Activated CD4-positive, alpha-beta T cell treated with anti-CD3 and anti-CD28 coated beads, Interleukin-2, Interleukin-4, amounts not matched to agents 100 ng/mL and 50 ng/mL, durations not matched to agents 16 hours and 8 hours (primary cell): ENCODE data around the gene ANO2.

ENCODE experiments used
- DNase-seq: peaks from one replicate; pipeline ENCODE4 v3.0.0-alpha.2; 2020; ENCODE audit warnings: low spot score

The ANO2 gene

DNA sequence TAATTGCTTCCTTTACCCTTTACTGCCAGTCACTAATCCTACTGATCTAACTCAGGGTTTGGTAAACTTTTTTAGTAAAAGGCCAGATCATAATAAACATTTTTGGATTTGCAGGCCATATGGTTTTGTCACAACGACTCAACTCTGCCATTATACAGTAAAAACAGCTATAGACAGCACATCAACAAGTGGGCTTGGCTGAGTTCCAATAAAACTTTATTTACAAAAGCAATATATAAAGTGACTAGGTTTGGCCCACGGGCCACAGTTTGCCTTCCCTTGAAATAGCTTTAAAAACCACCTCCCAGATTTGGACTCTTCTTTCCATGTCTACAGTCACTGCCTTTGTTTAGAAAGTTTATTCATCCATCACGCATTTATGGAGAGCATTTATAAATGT, 366.3 kb downstream of the ANO2 start:
- DNase-seq = no peak

DNA sequence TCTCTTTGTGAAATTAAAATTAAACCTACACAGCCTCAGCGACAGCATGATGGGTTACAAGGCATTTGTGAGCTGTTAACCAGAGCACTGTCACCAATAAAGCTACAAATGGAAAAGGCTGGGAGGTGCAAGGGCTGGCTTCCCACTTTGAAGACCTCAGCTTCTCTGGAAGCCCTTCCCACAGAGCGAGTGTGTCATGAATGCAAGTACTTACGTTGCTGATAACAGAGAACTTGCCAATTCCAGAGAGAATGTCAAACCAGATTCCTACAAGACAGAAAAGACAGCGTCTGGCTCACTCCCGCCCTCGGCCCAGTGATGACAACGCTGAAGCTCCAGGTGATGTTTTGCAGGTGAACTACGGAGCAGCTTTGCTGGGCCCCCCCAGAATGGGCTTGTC, 367.3 kb downstream of the ANO2 start:
- DNase-seq = no peak

DNA sequence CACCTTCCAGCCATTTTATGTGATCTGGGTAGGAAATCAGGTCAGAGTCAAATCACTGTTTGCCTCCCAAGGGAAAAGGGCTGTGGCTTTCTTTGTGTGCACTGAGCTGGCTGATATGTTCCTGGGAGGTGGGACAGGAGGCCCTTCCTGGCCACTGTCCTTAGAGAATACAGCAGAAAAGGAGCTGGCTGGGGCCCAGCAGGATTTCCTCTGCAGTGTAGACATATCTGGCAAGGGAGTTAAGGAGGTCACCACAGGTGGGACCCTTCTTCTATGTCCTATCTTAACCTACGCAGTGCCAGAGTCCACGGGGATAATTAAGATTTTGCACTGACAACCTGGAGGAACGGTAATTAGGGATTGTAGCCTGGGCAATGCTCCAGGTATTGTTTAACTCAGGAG, 367.8 kb downstream of the ANO2 start:
- DNase-seq = no peak

DNA sequence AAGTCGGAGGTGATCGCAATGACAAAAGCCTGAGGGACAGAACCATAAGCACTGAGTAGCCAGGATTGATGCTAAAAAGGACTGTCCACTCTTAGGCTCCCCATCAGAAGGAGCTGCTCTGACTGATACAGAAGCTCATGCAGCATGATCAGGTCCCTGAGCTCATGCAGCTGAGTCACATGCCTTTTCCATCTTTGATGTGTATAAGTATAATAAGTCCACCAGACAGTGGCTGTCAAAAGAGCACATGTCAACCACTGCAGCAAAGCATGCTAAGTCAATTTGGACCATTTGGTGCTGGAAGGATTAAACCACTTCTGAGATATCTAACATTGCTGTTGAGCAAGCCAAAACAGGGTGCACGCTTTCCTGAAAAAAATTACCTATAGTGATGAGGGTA, 369.1 kb downstream of the ANO2 start:
- no peak for DNase-seq

DNA sequence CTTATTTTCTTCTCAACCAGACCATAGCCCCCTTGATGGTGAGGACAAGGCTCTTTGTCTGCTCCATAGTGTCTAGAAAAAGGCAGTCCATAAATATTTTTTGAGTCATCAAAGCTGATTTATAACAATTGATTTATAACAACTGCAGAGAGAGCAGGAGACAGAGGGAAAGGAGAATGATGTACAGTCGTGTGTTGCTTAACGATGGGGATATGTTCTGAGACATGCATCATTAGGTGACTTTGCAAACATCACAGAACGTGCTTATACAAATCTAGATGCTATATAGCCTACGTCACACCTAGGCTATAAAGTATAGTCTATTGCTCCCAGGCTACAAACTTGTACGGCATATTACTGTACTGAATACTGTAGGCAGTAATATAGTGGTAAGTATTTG, 369.8 kb downstream of the ANO2 start:
- no peak for DNase-seq

DNA sequence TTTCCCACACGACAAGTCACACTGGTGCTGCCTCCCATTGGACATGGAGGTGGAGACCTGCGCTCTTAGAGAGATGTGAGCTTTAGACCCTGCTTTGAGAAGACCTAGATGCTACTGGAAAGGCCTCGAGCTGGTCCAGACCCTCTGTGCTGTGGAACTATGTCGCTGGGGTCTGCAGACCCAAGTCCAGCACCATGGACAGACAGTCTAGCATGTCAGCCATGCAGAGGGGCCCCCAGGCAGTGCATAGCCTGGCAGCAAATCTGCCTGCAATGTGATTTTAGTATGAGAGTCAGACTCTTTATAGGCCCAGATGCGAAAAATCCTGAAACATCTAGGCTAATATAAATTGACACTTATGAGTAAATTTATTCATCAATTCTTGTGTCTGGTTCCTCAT, 371.7 kb downstream of the ANO2 start:
- DNase-seq = no peak

DNA sequence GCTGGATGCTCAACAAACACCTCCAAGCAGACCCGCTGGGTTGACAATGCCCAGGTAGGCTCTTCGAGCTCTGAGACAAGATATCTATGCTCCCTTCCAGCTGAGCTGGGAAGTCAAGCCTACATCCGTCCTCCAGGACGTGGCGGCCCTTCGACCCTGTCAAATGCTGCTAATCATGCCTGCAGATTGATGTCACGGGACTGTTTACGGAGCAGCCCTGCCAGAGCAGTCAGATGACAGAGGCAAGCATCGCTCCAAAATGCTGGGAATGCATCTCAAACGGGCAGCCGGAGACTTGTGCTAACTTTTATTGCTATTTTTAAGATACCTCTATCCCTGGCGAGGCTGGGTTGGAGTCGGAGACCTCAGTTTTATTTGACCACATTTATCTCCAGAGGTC, 373.9 kb downstream of the ANO2 start:
- no peak for DNase-seq

DNA sequence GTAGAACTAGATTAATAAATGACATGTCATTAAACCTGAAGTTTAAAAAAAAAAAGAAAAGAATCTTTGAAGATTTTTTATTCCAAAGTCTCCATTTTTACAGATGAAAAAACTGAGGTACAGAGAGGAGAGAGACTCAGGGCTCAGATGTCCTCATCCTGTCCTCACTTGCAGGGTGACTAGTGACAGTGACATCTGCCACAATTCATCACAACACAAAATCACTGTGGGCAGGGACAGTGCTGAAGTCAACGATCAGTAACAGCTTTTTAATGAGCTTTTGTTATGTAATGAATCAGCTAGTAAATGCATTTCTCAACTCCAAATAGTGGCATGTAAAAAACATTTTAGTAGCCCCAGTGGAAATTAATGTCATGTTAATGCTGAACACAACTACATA, 374.6 kb downstream of the ANO2 start:
- DNase-seq = no peak

DNA sequence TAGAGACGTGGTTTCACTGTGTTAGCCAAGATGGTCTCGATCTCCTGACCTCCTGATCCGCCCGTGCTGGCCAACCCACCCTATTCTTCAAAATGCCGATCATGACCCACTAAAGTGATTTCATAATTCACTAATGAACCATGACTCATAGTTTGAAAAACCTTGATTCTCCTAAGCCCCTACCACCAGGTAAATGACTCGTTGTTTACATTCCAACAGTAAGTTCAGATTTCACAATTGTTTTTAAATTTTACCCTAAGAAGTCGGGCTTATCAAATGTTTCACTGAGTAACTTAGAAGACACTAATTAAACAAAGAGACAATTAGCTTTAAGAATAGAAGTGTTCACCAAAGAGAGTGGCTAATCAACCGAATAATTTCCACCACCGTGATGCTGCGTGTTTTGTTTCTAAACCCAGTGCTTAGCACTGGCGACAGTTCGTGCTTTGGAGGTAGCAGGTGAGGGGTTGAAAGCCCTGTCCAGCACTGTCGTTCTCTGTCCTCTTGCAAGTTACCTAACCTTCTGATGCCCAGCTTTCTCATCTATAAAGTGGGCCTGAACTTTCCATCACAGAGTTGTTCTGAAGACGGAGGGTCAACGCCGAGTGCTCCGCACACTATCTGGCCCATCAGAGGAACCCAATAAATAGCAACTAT, 376.6 kb downstream of the ANO2 start:
- no peak for DNase-seq

DNA sequence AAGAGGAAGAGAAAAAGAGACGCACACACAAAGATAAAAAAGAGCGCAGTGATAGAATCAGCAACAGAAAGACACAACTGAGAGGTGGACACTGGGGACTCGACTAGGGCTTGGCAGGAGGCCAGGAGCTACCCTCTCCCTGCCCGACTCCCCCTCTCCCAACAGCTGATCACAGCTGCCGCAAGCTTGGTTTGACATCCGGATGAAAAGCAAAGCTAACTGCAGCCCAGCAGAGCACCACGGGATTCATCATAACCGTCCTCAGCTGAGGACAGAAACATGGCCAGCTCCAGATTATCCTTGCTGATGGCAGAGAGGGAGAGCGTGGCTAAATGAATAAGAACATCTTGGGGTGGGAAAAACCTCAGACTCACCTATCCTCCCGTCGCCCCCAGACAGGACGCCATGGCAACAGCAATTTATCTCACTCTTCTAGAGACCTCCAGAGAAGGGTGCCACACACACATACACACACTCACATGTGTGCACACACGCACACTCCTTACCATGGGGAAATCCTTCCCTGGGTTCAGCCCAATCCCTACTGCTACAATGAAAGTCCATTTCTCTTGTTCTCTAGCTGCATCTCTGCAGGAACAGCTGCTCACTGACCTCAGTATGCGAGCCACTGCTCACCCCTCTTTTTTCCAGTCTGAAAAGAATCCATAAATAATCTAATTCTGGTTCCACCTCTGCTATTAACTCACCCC, 377.9 kb downstream of the ANO2 start:
- DNase-seq = no peak

DNA sequence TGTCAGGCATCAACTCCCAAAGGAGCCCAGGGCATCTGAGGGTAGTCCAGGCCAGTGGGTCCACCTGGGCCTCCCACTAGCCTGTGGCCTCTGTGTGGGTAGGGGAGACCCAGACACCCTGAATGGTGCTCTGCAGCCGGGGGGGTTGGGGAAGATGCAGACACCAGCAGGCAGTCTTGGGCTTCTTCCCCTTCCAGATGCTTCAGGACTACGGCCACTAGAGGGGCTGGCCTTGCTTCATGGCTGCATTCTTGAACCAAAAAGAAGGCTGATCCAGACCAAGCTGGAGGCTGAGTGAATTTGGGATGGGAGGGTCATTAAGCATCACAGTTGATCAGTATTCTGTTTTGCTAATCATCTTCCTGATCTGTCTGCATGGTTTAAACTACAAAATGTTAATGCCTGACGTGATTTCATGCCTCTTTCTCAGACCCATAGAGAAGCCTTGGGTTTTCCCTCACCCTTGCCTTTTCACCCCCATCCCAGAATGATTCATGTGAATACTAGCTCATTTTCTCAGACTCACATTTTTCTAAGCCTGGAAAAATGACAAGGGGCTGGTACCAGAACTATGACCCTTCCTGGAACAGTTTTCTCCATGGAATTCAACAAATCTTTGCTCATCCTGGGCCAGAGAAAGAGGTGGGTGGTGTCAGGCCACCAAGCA, 379.0 kb downstream of the ANO2 start:
- DNase-seq = no peak

DNA sequence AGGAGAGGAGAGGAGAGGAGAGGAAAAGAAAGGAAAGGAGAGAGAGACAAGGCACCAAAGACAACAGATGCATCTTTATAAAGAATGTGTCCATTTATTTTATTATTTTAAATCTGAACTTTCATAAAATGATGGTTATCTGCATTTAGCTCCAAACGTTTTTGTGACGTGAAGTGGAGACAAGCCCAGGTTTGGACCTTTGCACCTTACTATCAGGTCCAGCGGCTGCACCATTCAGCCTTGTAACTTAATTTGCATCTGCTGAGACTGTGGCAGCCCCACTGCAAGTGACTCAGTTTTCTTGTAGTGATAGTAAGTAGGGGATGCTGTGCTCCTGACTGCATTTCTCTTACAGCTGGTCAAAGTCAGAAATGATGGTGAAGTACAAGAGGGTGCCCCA, 382.5 kb downstream of the ANO2 start:
- DNase-seq = no peak

DNA sequence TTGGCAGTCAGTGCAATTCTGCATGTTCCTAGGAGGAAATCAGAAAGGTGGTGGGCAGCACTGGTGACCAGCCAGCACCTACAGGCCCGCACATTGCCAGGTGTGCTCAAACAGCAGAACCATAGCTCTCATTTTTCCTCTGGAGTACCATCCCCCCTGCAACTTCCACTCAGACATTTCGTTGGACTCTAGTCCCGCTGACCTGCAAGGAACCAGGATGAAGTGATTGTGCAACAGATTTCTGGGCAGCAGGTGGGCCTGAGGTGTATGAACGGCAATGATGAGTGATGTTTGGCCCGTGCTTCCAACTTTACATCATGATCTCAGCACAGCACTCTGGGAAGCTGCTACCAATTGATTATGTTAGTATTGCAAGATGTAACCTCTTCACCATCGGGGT, 383.2 kb downstream of the ANO2 start:
- DNase-seq = no peak

DNA sequence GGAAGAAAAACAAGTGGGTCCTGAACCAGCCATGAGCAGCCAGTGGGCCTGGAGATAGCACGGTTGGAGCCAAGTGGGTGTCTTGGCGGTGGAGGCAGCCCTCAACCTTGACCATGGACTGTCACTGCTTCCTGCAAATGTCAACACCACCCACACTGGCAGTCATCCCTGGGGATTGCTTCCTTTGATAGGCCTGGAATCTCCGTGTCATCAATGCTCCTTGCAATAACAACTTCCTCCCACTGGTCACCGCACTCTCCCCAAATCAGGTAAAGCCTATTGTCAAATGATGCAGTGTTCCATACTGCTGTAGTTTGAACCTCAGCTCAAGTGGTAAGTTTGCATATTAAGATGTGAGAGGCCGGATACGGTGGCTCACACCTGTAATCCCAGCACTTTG, 384.0 kb downstream of the ANO2 start:
- DNase-seq = no peak

DNA sequence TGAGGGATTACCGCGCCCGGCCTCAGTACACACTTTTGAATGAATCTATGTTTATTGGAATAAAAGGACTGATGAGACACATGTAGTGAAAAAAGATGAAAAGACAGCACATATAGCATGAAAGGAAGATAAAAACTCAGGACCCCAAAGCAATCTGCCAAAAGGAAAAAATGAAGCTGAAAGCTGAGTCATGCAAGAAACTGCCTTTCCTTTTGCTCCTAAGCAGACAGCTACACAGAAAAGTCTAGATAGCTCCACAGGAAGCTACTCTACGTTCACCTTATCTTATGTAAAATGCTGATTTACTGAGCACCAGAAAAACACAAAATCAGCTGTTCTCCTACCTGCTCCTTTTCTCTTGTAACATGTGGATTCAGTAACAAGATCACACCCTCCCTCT, 384.8 kb downstream of the ANO2 start:
- DNase-seq = no peak

DNA sequence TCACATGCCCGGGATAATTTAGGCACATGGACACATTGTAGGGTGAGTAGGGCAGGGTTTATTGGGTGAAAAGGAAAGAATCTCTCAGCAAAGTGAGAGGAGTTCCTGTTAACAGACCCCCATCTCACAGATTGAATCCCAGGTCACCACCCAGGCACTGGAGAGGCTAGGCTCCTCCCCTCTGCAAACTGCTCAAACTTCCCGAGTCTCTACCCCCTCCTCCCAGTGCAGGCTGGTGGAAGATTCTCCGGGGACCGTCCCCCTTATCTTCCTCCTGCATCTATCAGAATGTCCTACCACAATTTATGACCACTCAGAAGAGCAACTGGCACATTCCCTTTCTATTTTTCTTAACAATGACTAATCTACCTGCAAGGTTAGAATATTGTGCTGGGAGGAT, 387.2 kb downstream of the ANO2 start:
- no peak for DNase-seq

DNA sequence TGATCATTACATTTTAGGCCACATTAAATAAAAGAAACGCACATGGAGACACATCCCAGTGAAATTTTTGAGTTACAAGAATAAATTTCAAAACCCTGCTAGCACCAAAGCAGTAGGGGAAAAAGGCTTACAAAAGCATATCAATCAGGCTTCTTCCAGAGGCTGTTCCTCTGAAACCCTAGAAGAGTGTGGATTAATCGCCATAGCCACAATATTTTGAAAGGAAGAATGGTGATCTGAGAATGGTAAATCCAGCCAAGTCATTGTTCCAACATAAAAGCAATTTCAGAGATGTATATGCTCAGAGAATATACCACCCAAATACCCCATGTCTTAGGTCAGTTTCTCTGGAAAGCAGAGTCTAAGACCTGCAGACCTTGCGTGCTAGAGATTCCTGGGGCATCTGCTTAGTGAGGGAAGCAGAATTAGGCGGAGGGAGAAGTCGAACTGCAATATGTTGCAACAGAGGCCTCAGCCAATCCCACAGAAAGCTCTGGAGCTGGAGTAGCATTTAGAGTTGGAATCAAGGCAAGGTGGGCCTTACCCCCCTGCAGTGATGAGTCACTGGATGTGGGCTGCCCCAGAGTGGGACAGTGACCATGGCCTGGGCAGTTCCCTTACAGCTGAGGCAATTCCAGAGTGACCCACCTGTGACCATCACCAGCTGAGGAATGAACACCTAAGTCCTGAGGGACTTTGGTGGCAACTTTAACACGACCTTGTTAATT, 387.9 kb downstream of the ANO2 start:
- DNase-seq = no peak

DNA sequence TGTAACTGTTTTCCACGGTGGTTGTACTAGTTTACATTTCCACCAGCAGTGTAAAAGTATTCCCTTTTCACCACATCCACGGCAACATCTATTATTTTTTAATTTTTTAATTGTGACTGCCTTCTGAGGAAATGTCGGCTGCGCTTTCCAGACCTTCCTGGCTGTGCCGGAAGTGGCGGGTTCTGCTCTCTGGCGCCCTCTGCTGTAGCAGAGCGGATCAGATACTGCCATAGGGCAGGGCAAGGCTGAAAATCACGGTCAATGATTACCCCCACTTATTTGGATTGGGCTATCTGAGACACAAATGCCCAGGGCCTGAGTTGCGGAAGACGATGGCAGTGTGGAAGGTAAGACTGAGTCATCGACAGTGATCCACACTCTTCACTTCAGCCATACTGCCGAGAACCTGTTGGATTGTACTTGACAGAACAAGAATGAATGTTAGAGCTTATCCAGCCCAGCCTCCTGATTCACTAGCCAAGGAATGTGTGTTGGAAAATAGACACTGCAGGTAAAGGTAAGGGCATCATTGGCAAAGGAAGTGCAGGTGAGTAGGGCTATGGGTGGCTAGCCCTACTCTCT, 388.9 kb downstream of the ANO2 start:
- peak; percentile 4 for DNase-seq

DNA sequence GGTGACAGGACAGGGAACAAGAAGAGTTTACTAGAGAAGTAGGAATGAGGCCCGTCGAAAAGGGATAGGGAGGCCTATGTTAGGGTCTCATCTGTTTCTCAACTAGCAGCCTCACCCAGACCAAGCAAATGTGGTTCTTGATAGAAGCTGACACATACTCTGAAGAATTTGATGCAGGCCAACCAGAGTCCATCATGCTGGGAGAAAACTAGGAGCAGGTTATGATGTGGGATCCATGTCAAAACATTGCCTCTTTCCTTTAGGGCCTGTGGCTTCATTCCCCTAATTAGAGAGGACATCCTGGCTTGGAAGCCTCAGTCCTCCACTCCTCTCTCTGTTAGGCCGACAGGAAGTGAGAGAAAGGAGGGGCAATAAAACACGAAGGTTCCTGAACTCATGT, 390.3 kb downstream of the ANO2 start:
- no peak for DNase-seq

DNA sequence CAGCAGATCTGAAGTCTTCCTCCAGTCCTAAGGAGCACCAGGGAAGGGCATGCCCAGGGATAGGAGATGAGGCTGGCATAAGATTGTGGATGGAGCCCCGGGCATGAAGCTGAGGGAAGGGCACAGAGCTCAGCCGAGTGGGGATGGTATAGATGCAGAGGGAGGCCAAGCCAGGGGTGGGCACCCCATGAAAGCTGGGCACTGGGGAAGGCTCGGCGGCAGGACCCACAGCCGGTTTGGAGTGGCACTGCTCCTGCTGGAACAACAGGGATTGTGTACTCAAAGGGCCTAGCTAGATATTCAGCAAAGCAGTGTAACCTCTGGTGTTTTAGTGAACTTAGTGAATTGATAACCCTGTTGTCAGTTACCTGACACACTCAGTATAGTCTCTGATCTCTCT, 396.0 kb downstream of the ANO2 start:
- no peak for DNase-seq

DNA sequence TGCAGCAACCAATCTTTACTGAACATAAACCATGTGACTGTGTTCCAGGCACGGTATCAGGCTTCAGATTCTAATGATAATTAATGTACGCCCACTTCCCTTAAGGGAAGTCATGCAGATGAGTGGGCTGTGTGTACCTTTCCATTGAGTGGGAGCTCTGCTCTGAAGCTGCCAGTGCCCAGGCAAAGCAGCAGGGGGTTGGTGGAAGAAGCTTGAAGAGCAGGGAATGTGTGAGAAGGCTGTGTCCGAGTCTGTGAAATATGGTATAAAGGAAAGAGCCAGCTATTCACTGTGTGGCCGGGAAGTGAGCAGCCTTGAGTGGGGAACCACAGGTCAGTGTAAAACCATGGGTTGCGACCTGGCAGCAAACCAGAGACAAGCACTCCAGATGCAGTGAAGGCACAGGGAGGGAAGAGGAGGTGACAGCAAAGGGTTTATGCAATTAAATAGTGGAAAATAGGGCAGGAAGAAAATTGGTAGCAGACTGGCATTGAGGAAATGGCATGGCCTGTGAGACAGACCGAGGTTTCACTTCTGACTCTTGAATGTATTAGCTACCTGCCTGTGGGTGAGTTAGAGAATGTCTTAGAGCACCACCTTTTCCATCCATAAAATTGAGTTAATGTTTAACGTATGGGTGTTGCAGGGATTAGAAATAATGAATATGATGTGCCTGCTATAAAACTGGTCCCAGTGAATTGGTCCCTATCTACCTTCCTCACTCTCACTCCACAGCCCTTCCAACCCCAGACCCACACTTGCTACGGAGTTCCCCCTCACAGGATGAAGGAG, 396.7 kb downstream of the ANO2 start:
- no peak for DNase-seq

DNA sequence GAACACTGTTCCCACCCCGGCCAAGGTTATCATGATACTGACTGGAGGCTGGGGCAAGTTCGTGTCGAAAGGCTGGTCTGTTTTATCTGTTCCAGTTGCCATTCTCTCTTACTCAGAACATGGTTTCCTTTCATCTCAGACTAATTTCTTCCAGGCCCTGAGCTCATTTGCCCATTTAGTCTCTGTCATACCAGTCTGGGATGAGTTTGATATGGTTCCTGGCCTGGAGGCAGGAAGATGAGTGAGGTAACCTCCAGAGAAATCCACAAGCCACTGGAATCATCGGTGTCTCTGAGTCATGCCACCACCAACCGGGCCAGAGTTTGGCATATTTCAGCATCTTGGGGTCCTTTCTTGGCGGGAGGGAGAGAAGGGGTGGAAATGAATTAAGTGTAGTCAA, 398.4 kb downstream of the ANO2 start:
- no peak for DNase-seq
